Activated T-cell treated with anti-CD3 and anti-CD28 coated beads for 4 hours (primary cell): ENCODE data around the gene ANK2.

Experiments
- DNase-seq: peaks from one replicate; pipeline ENCODE4 v3.0.0-alpha.2; 2020

Gene ANK2

GRCh38 chr4:113101669-113102068, 52.2 kb downstream of the ANK2 start:
- DNase-seq, result no peak

- DNase-seq, result no peak
Measured at GRCh38 chr4:113103556-113103955, 54.1 kb downstream of the ANK2 start.

- no peak for DNase-seq
Measured at GRCh38 chr4:113106108-113106507, 56.7 kb downstream of the ANK2 start.

DNA sequence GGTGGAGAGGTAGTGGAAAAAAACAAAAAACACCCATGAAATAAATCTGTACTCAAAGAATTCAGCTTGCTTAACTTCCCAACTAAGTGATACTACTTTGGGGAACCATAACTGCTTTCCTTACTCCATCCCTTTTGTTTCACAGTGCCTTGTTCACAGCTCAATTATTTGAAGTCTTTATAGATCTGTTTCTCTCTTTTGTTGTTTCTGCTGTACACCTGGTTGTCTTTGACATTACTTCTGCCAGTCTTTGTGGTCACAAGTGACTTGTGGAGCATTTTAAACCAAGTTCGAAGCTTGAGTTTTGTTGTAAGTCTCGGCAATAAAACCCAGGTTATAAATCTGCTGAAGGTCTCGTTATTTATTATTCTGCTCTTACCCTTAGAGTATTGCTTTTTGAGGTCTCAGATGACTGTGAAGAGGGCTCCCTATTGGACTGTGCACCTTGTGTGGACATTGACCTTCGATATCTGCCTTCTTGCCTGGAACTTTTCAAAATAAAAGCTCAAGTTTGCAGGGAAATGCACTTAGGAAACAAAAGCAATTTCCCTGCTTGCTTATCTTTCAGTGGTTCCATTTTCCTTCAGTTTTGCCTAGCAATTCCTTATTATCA, 59.8 kb downstream of the ANK2 start:
- no peak for DNase-seq

DNA sequence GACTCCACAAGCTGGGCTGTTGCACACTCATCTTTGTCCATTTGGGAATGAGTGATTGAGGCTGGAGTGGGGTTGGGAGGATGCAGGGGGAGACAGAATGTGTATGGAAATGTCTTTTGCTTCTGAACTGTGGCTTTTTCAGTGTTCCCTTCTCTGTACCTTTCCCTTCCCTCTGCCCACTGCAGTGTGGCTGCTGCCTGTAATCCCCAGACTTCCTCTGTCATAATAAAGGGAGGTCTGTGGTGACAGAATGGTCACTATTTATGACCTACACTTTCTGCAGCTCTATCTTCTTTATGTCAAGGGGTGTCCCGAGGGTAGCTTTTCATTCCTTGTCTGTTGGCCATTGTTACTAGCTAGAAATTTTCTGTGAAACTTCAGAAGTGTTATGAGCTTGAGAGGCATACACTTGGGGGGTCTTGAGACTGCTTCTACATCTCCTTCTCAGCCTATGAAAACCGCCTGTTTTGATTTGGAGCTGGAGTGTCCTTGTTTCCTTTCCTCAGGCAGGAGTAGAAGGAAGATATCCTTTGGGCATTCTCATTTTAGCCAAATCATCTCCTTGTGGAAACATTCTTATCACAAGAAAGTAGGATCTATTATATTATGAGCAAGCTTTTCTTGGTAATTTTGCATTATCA, 63.0 kb downstream of the ANK2 start:
- DNase-seq, result no peak

GRCh38 chr4:113113151-113113550, 63.7 kb downstream of the ANK2 start:
- no peak for DNase-seq

- no peak for DNase-seq
Measured at GRCh38 chr4:113114884-113115283, 65.4 kb downstream of the ANK2 start.

GRCh38 chr4:113116414-113117357, 67.2 kb downstream of the ANK2 start:
- no peak for DNase-seq

DNA sequence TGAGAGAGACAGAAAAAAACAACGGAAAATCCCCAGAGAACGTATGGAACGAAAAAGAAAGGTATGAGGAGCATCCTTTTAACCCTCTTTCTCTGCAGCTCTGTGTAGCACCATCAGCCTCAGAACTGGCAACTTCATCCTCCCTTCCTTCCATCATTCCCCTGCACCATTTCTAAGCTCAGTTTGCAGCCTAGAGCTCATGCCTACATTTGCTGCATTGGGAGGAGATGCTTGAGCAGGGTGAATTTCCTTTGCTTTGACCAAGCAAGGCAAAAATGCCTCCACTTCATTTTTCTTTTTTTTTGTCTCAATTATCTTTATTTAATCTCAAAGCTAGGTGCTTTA, 67.9 kb downstream of the ANK2 start:
- DNase-seq, result no peak

DNA sequence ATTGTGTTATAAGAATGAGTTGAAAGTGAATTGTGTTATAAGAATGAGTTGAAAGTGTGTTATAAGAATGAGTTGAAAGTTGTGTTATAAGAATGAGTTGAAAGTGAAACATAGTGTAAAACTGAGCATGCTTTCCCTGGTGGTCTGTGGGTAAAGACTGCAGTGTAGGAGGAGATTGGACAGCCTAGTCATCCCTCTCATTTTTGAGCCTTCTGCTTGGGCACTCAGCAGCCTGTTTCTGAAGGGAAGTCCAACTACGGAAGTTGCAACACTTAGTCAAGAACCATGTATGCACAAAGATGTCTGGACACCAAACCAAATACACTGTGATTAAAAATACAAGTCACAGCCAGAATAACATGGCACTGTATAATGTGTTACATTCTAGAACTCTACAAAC, 72.6 kb downstream of the ANK2 start:
- no peak for DNase-seq

DNA sequence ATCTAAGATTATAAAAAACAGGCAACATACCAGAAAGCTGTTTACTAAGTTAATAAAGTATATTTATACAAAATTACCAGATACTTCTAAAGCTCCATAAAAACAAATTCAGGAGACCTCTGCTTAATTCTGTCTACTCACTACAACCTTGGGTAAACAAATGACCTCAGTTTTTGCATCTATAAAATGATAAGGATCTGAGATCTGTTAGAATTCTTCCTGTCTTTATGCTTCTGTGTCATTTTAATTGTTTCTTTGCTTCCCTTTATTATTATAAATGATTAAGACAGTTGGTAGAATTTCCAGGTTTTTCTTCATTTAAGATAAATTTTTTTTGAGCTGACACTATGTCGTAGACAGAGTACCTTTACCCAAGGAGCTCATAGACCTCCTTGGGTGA, 76.0 kb downstream of the ANK2 start:
- DNase-seq, result no peak

- no peak for DNase-seq
Measured at GRCh38 chr4:113131136-113131535, 81.7 kb downstream of the ANK2 start.

DNA sequence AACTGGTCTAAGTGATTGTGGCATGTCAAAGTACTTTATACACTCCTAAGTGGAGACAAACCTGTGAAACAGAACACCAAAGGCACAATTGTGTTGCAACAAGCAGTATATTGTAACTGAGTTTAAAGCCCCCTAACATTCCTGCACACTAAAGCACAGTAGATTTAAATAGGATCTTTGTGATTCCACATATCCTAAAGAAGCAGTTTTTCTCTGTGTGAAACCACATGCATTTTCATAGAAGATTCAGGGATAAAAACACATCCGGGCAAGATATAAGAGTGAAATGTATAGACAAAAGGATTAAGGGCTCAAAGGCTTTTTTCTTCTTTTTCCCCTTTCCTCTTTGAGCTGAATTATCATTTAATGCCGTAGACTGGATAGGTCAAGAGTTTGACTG, 82.2 kb downstream of the ANK2 start:
- DNase-seq, result no peak

- DNase-seq, result no peak
Measured at GRCh38 chr4:113141901-113142346, 92.5 kb downstream of the ANK2 start.

- DNase-seq, result no peak
Measured at GRCh38 chr4:113142351-113142750, 92.9 kb downstream of the ANK2 start.

DNA sequence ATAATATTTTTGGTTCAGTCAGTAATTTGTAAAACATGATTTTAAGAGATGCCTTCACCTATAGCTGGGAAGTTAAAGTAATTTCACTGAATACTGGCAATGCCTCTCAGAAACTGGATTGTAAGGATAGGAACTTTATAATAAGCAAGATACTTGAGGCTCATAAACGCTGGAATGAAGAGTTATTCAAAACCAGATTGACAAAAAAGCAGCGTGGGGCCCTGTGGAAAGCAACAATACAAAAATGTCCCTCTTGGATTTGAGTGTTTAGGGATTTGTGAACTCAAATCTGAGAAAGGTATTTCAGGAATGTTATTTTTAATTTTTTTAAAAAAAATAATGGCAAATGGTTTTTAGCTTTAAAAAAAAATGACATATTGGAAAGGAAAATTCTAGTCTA, 94.6 kb downstream of the ANK2 start:
- no peak for DNase-seq

GRCh38 chr4:113145147-113145518, 95.7 kb downstream of the ANK2 start:
- no peak for DNase-seq

DNA sequence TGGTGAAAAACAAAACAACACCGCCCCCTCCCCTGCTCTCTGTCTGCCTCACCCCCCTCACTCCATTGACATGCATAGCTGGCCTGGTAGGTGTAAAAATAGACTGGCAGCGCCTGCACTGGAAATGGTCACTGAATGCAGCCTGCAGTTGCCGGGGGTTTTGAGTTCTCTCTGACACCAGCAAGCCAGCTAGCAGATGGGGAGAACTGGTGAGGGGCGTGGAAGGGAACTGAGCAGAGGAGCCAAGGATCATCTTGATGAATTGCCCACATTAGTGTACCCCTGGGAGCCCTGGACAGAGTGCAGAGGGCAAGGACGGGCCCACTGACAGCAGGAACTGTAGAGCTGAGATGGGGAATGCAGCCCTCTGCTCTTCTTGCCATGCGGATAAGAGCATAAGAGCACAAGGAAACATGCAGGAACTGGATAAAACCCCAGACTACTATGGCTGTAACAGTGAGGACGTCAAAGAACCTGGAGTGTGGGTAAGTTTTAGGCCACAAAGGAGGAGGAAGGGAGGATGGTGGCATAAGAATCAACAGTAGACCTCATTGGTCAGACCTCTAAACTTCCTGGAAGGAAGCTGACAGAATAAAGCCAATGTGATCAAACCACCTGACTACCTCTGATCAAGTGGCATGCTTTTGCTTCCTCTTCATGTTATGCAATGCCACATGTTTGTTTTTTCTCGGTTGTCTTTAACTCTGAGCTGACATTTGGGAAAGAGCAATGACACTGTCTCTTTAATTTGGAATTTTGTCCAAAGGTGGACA, 96.3 kb downstream of the ANK2 start:
- DNase-seq, result no peak

- no peak for DNase-seq
Measured at GRCh38 chr4:113146876-113147358, 97.5 kb downstream of the ANK2 start.

DNA sequence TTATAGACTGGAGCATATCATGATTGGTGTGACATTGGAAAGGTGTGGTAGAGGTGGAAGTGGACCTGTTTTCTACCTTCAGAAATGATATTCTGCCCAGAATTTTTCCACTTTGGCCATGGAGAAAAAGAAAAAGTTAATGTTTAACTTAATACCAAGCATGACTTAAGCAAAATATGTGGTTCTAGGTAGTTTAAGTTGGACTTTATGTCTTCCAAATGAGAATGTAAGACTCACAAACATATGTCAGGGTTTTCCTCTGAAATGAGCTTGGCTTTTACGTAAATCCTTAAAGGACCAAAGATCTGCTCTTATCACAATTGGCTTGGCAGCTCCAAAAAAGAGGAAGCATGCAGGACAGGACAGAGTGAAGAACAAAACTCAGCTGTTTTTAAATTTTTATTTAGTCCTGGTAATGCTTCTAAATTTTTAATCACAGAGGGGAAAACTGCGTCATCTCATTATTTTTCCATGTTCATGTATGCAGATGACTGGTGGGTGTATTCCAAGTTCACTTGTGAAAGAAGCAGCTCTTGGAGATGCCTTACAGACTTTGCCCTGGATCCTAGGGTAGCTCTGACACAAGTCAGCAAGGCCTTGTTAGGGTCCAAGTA, 98.2 kb downstream of the ANK2 start:
- DNase-seq, result no peak

DNA sequence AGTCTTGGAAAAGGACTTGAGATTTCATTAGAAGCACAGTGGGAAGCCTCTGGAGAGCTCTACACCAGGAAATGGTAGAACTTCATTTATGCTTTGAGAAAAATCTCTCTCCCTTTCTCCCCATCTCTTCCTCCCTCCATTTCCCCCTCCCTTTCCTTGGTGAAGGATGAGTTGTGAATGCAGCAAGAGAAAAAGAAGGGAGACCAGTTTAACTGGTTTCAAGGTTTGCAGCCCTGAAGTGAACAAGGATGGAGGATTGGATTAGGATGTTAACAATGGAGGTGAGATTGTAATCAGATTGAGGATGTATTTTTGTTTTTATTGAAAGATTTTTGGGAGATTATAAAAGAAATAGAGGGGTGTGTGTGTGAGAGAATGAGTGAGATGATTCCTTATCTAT, 99.5 kb downstream of the ANK2 start:
- no peak for DNase-seq

DNA sequence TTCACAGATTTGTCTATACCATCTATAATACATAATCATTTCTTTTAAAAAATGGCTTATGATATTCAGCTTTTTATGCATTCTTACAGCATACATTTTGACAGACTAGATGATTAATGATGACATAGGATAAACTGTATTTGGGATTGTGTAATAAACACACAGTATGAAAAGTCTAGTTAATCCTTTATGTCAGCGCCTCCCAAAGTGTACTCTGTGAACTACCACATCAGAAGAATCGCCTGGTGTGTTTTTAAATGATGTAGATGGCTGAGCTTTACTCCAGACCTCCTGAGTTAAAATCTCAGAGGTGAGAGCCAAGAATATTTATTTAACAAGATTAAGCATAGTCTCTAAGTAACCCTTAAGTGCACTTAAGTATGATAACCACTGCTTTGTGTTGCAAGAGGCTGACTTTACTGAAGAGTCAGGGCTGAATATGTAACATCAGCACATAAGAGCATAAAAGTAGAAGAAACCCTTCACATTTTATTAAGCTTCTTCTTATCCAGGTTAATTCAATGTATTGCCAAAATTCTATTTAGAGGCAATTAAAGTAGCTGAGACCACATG, 104.2 kb downstream of the ANK2 start:
- no peak for DNase-seq
